IMR-90 (cell line): ENCODE results near the gene TMCO2. TPM values are rescaled to one million over a fixed set of nuclear protein-coding genes. Genes with fewer than 3 reads are reported as not detected.

Experiments used
- ATAC-seq: fragments of 200-7000 bp; cut with Tn5 transposase; 2 replicates; pipeline ENCODE4 v1.9.1; 2020; ENCODE audit warnings: low read depth, mild to moderate bottlenecking, moderate library complexity
- BruUV-seq: library from RNA; stranded (reverse); fragments of 400-500 nt; replicated peaks from 2 replicates; lab custom pipeline; 2021; lab: Mats Ljungman, UMichigan
- CTCF ChIA-PET: fragments of 300-600 bp; formaldehyde crosslinking; extraction: SDS; loops from one replicate; lab custom pipeline; 2021; ENCODE audit warnings: antibody characterized with exemption; lab: Yijun Ruan, JAX
- POLR2A ChIA-PET: fragments of 300-600 bp; sonication (Branson Sonifier 250); formaldehyde crosslinking; loops from one replicate; lab custom pipeline; 2022; ENCODE audit warnings: antibody characterized with exemption; ENCODE audit not compliant: unreplicated experiment; lab: Charles Lee
- DNase-seq: peaks from one replicate; pipeline ENCODE4 v3.0.0; 2013
- H2AFZ ChIP-seq: replicated peaks from 2 replicates; pipeline ENCODE3; 2013; ENCODE audit warnings: low read length, mild to moderate bottlenecking; ENCODE audit not compliant: poor library complexity
- H2AK5ac ChIP-seq: 2 replicates; pipeline ENCODE4 v1.6.1; 2013; ENCODE audit warnings: low read depth, low read length, inconsistent platforms
- H2AK9ac ChIP-seq: replicated peaks from 2 replicates; pipeline ENCODE3; 2013; ENCODE audit warnings: mild to moderate bottlenecking, low read depth, low read length, moderate library complexity; ENCODE audit not compliant: poor library complexity
- H2BK120ac ChIP-seq: 2 replicates; pipeline ENCODE4 v1.6.1; 2013; ENCODE audit warnings: low read depth, low read length, inconsistent platforms
- H2BK15ac ChIP-seq: 3 replicates; pipeline ENCODE4 v1.6.1; 2013; ENCODE audit warnings: low read depth, low read length, inconsistent platforms
- H2BK20ac ChIP-seq: 2 replicates; pipeline ENCODE4 v1.6.1; 2013; ENCODE audit warnings: low read depth, mild to moderate bottlenecking, inconsistent platforms, low read length, moderate library complexity
- H2BK5ac ChIP-seq: 2 replicates; pipeline ENCODE4 v1.6.1; 2013; ENCODE audit warnings: mild to moderate bottlenecking, low read depth, low read length, inconsistent platforms; ENCODE audit not compliant: poor library complexity, severe bottlenecking
- H3K14ac ChIP-seq: replicated peaks from 2 replicates; pipeline ENCODE4 v1.6.1; 2013; ENCODE audit warnings: low read depth, low read length, inconsistent platforms
- H3K18ac ChIP-seq: 2 replicates; pipeline ENCODE4 v1.6.1; 2013; ENCODE audit warnings: low read depth, low read length, control low read depth
- H3K23ac ChIP-seq: 2 replicates; pipeline ENCODE4 v1.6.1; 2013; ENCODE audit warnings: low read depth, low read length, inconsistent platforms
- H3K27ac ChIP-seq: 2 replicates; pipeline ENCODE4 v1.5.1; 2013; ENCODE audit warnings: mild to moderate bottlenecking, control low read depth, low read length; ENCODE audit not compliant: insufficient read depth
- H3K27me3 ChIP-seq: 2 replicates; pipeline ENCODE4 v1.6.1; 2013; ENCODE audit warnings: low read length; ENCODE audit not compliant: control insufficient read depth, insufficient read depth
- H3K36me3 ChIP-seq: 2 replicates; pipeline ENCODE4 v1.6.1; 2013; ENCODE audit warnings: low read length, mixed read lengths; ENCODE audit not compliant: control insufficient read depth, insufficient read depth
- H3K4ac ChIP-seq: 2 replicates; pipeline ENCODE4 v1.6.1; 2013; ENCODE audit warnings: low read depth, low read length, inconsistent platforms
- H3K4me1 ChIP-seq: 2 replicates; pipeline ENCODE4 v1.6.1; 2013; ENCODE audit warnings: low read length, mixed read lengths; ENCODE audit not compliant: control insufficient read depth, insufficient read depth
- H3K4me2 ChIP-seq: 2 replicates; pipeline ENCODE4 v1.6.1; 2013; ENCODE audit warnings: low read depth, mild to moderate bottlenecking, control low read depth, low read length, moderate library complexity
- H3K4me3 ChIP-seq: 2 replicates; pipeline ENCODE4 v1.5.1; 2013; ENCODE audit warnings: low read depth, mild to moderate bottlenecking, control low read depth, low read length, moderate library complexity; ENCODE audit not compliant: insufficient read depth
- H3K56ac ChIP-seq: 2 replicates; pipeline ENCODE4 v1.6.1; 2013; ENCODE audit warnings: low read length, inconsistent platforms; ENCODE audit not compliant: insufficient read depth; ENCODE audit errors: extremely low read depth
- H3K79me1 ChIP-seq, 2 experiments: 2 replicates each; pipeline ENCODE4 v1.6.1; 2013; ENCODE audit warnings: low read length in 2 of 2, inconsistent platforms in 1 of 2, low read depth in 1 of 2
- H3K9ac ChIP-seq: 2 replicates; pipeline ENCODE4 v1.6.1; 2013; ENCODE audit warnings: low read depth, low read length, control low read depth
- H3K9me1 ChIP-seq: 2 replicates; pipeline ENCODE4 v1.6.1; 2013; ENCODE audit warnings: low read length, inconsistent platforms; ENCODE audit not compliant: insufficient read depth
- H3K9me3 ChIP-seq: 2 replicates; pipeline ENCODE4 v1.6.1; 2013; ENCODE audit warnings: low read length; ENCODE audit not compliant: control insufficient read depth, insufficient read depth
- H4K20me1 ChIP-seq: 2 replicates; pipeline ENCODE4 v1.6.1; 2013; ENCODE audit warnings: low read length, inconsistent platforms; ENCODE audit not compliant: insufficient read depth
- H4K5ac ChIP-seq: 2 replicates; pipeline ENCODE4 v1.6.1; 2013; ENCODE audit warnings: mild to moderate bottlenecking, low read depth, low read length, control low read depth
- H4K8ac ChIP-seq, 2 experiments: 2 replicates each; pipeline ENCODE4 v1.6.1; 2013; ENCODE audit warnings: low read depth in 2 of 2, low read length in 2 of 2, control low read depth in 1 of 2, inconsistent platforms in 1 of 2
- H4K91ac ChIP-seq: 2 replicates; pipeline ENCODE4 v1.6.1; 2013; ENCODE audit warnings: low read depth, low read length, inconsistent platforms; ENCODE audit not compliant: insufficient read depth
- BHLHE40 ChIP-seq: fragments of 150-350 bp; IDR thresholded peaks from 2 replicates; pipeline ENCODE4 v1.6.1; 2016; ENCODE audit warnings: mild to moderate bottlenecking, low read depth, low read length
- CEBPB ChIP-seq: IDR thresholded peaks from 2 replicates; pipeline ENCODE4 v1.6.1; 2012; ENCODE audit warnings: low read depth, low read length, improper control_type of control experiment
- CHD1 ChIP-seq: IDR thresholded peaks from 2 replicates; pipeline ENCODE4 v1.6.1; 2012; ENCODE audit warnings: low read depth, low read length, improper control_type of control experiment
- CTCF ChIP-seq: conservative IDR thresholded peaks from 2 replicates; pipeline ENCODE4 v1.5.1; 2012; ENCODE audit warnings: mild to moderate bottlenecking, low read depth, low read length, improper control_type of control experiment
- FOS ChIP-seq: fragments of 150-350 bp; IDR thresholded peaks from 2 replicates; pipeline ENCODE4 v1.6.1; 2016; ENCODE audit warnings: low read depth, low read length
- MAFK ChIP-seq: IDR thresholded peaks from 2 replicates; pipeline ENCODE4 v1.6.1; 2012; ENCODE audit warnings: low read depth, low read length, improper control_type of control experiment
- MAZ ChIP-seq: IDR thresholded peaks from 2 replicates; pipeline ENCODE4 v1.6.1; 2012; ENCODE audit warnings: low read depth, mild to moderate bottlenecking, low read length, improper control_type of control experiment, moderate library complexity, borderline replicate concordance
- MXI1 ChIP-seq: IDR thresholded peaks from 2 replicates; pipeline ENCODE4 v1.6.1; 2012; ENCODE audit warnings: low read depth, mild to moderate bottlenecking, low read length, moderate library complexity, borderline replicate concordance
- NFE2L2 ChIP-seq: fragments of 150-350 bp; IDR thresholded peaks from 2 replicates; pipeline ENCODE4 v1.6.1; 2016; ENCODE audit warnings: low read depth, mild to moderate bottlenecking, low read length
- POLR2A ChIP-seq: IDR thresholded peaks from 2 replicates; pipeline ENCODE4 v1.6.1; 2012; ENCODE audit warnings: mild to moderate bottlenecking, low read depth, low read length
- RAD21 ChIP-seq: IDR thresholded peaks from 2 replicates; pipeline ENCODE4 v1.6.1; 2012; ENCODE audit warnings: low read length, improper control_type of control experiment
- RCOR1 ChIP-seq: IDR thresholded peaks from 2 replicates; pipeline ENCODE4 v1.6.1; 2012; ENCODE audit warnings: mild to moderate bottlenecking, low read length, improper control_type of control experiment; ENCODE audit not compliant: insufficient replicate concordance
- RFX5 ChIP-seq: IDR thresholded peaks from 2 replicates; pipeline ENCODE4 v1.8.0; 2012; ENCODE audit warnings: low read depth, mild to moderate bottlenecking, low read length, moderate library complexity
- SMC3 ChIP-seq: fragments of 150-350 bp; IDR thresholded peaks from 2 replicates; pipeline ENCODE4 v1.6.1; 2016; ENCODE audit warnings: low read depth, mild to moderate bottlenecking, antibody characterized with exemption, low read length, moderate library complexity
- WGBS, 2 experiments: methylation state at CpG; one replicate each; pipeline versions ENCODE4 v1.1.5 to v1.1.7; 2013; ENCODE audit warnings: missing lambda C conversion rate in 2 of 2; ENCODE audit not compliant: insufficient read length in 1 of 2; ENCODE audit errors: extremely low coverage in 2 of 2; 5-methylcytosine and 5-hydroxymethylcytosine counted together
- dilution Hi-C: fragments of 300-500 bp; cut with HindIII; formaldehyde crosslinking; loops from one replicate; pipeline ENCODE4 v1.14.3; 2018; ENCODE audit warnings: low sequenced_read_pairs; ENCODE audit not compliant: unreplicated experiment
- in situ Hi-C: fragments of 300-500 bp; cut with MboI; formaldehyde crosslinking; loops from 3 replicates; pipeline ENCODE4 v1.14.3; 2019; ENCODE audit warnings: low sequenced_read_pairs, inconsistent platforms, mixed read lengths
- intact Hi-C: fragments of 100-400 bp; cut with micrococcal nuclease; formaldehyde crosslinking; loops from 2 replicates; pipeline ENCODE4 v1.10.0; 2022
- polyA plus RNA-seq, 3 experiments: library from polyadenylated mRNA; depleted of rRNA; stranded (reverse); fragments of >200 nt; gene quantifications; 2 replicates each; pipeline ENCODE4 v1.2.3, GENCODE V29; 2012; ENCODE audit warnings: low replicate concordance in 1 of 3
- total RNA-seq: library from RNA; depleted of rRNA; stranded (reverse); fragments of >200 nt; gene quantifications from 2 replicates; pipeline ENCODE4 v1.2.3, GENCODE V29; 2012
- TF ChIP-seq, protein P1 (sequence below): fragments of 150-350 bp; IDR thresholded peaks from 2 replicates; pipeline ENCODE4 v1.6.1; 2017; ENCODE audit warnings: mild to moderate bottlenecking, antibody characterized with exemption, low read length, low read depth
- TF ChIP-seq, protein P2 (sequence below): fragments of 150-350 bp; IDR thresholded peaks from 2 replicates; pipeline ENCODE4 v1.6.1; 2016; ENCODE audit warnings: low read depth, mild to moderate bottlenecking, low read length, moderate library complexity, borderline replicate concordance

TMCO2 gene
- total and polyA plus RNA-seq, 2 of the 4 experiments (the other 2 are of a cell fraction), result not detected

GRCh38 chr1:40300651-40301050, 52.9 kb downstream of the TMCO2 start:
- no peak for ATAC-seq
- dilution Hi-C loops, result no loop called here
- H2BK20ac ChIP-seq, result no peak overlapping the region

More at GRCh38 chr1:40300651-40301050, 52.9 kb downstream of the TMCO2 start:
- Histone ChIP-seq H3K4me1 (no peaks in the 10 kb centered on the region), H3K9me1 (no peaks in the 10 kb centered on the region), H2BK120ac (no peak overlapping the region), H3K9ac (no peak overlapping the region), H3K27me3 (no peaks in the 10 kb centered on the region; the same call in 1 of the 2 replicates), H3K56ac (no peak overlapping the region), H3K23ac (no peak overlapping the region), H3K4ac (no peak overlapping the region), H3K4me2 (no peak overlapping the region), H2AK5ac (no peak overlapping the region), H4K8ac (no peak overlapping the region), H2AK9ac (no peak overlapping the region), H3K9me3 (no peaks in the 10 kb centered on the region), H3K14ac (no peak overlapping the region), H2AFZ (no peak overlapping the region), H2BK5ac (no peak overlapping the region), H3K79me1 (no peaks in the 10 kb centered on the region), H4K20me1 (no peaks in the 10 kb centered on the region), H3K27ac (no peak overlapping the region), H3K36me3 (no peaks in the 10 kb centered on the region), H3K4me3 (no peak overlapping the region), H4K5ac (no peak overlapping the region), H2BK15ac (no peak overlapping the region), H3K18ac (no peak overlapping the region), H4K91ac (no peak overlapping the region)
- DNase-seq, result no peak
- ChIA-PET POLR2A (interaction anchor here (0.7 kb wide), 1 partner anchor 14 kb away, joined by 3 read pairs; no protein-coding TSS in a partner anchor), CTCF (no interaction called here)
- TF ChIP-seq BHLHE40, result no peak
- TF ChIP-seq CTCF, result no peak
- no peak for TF ChIP-seq RCOR1
- TF ChIP-seq CEBPB, result no peak
- TF ChIP-seq MAZ, result no peak
- TF ChIP-seq SMC3, result no peak
- no peak for TF ChIP-seq POLR2A
- no peak for TF ChIP-seq MXI1
- no peak for TF ChIP-seq FOS
- TF ChIP-seq NFE2L2, result no peak
- TF ChIP-seq, protein P1, sequence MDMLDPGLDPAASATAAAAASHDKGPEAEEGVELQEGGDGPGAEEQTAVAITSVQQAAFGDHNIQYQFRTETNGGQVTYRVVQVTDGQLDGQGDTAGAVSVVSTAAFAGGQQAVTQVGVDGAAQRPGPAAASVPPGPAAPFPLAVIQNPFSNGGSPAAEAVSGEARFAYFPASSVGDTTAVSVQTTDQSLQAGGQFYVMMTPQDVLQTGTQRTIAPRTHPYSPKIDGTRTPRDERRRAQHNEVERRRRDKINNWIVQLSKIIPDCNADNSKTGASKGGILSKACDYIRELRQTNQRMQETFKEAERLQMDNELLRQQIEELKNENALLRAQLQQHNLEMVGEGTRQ, result no peak
- TF ChIP-seq, protein P2, sequence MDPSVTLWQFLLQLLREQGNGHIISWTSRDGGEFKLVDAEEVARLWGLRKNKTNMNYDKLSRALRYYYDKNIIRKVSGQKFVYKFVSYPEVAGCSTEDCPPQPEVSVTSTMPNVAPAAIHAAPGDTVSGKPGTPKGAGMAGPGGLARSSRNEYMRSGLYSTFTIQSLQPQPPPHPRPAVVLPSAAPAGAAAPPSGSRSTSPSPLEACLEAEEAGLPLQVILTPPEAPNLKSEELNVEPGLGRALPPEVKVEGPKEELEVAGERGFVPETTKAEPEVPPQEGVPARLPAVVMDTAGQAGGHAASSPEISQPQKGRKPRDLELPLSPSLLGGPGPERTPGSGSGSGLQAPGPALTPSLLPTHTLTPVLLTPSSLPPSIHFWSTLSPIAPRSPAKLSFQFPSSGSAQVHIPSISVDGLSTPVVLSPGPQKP, result no peak
- no peak for TF ChIP-seq MAFK
- TF ChIP-seq RAD21, result no peak
- no peak for TF ChIP-seq CHD1
- no peak for TF ChIP-seq RFX5
- in situ Hi-C loops (no loop called here), intact Hi-C loops (no loop called here)
- WGBS, 2 experiments, result 89% methylated on average over 3 of the region's 9 CpGs; no CpG with 5 or more reads in 1 of the 2 experiments
- BruUV-seq, result no TSS peak
